SJSA1 (cell line): ENCODE data around the gene MATCAP1. TPM values are rescaled to one million over a fixed set of nuclear protein-coding genes. Genes with fewer than 3 reads are reported as not detected.

Experiments
- DNase-seq, 2 experiments: peaks; one replicate each; pipeline ENCODE4 v3.0.0-alpha.2; 2015 to 2020; ENCODE audit warnings: low spot score in 2 of 2, low read depth in 1 of 2
- H3K27ac ChIP-seq: fragments of 250-450 bp; sonication (Bioruptor Pico); 2 replicates; pipeline ENCODE4 v1.5.1; 2020; ENCODE audit warnings: mild to moderate bottlenecking, moderate library complexity
- H3K27me3 ChIP-seq: fragments of 250-450 bp; sonication (Bioruptor Pico); replicated peaks from 2 replicates; pipeline ENCODE4 v1.5.1; 2020; ENCODE audit warnings: mild to moderate bottlenecking, moderate library complexity
- H3K36me3 ChIP-seq: fragments of 250-450 bp; sonication (Bioruptor Pico); 2 replicates; pipeline ENCODE4 v1.5.1; 2020; ENCODE audit warnings: mild to moderate bottlenecking
- H3K4me1 ChIP-seq: fragments of 250-450 bp; sonication (Bioruptor Pico); replicated peaks from 2 replicates; pipeline ENCODE4 v1.6.1; 2021; ENCODE audit warnings: mild to moderate bottlenecking
- H3K4me3 ChIP-seq: fragments of 250-450 bp; sonication (Bioruptor Pico); 2 replicates; pipeline ENCODE4 v1.5.1; 2020; ENCODE audit warnings: mild to moderate bottlenecking
- H3K9me3 ChIP-seq: fragments of 250-450 bp; sonication (Bioruptor Pico); replicated peaks from 2 replicates; pipeline ENCODE4 v1.5.1; 2020; ENCODE audit warnings: mild to moderate bottlenecking
- total RNA-seq: library from RNA; depleted of rRNA; stranded (reverse); fragments of >200 nt; shearing (Covaris generic); gene quantifications from 2 replicates; pipeline ENCODE4 v1.2.3, GENCODE V29; 2014

The MATCAP1 gene
- total RNA-seq, 1 experiment from 2014 or later, result 11.3 TPM

DNA sequence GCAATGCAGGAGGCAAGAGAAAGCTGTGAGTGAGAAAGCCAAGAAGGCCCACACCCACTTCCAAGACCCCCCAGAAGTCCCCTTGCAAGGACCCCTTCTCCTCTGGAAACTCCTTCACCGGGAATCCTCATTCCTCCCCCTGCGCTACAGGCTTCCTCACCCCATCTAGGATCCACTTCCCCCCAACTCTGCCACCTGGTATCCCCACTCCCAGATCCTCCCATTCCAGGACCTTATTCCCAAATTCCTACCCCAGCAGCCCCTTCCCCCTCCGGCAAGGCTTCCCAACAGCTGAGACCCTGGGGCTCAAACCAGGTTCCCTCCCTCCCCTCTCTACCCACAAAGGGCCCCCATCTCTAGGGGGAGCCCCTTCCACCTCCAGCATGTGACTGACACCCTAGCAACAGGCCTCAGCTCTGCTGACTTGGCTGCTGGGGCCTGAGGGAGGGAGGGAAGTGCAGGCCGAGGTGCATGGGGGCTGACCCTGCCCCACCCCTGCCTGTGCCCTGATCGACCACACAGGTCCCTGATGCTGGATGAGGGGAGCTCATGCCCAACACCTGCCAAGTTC lies 17.1 kb downstream of the MATCAP1 start:
- Histone ChIP-seq H3K27me3 (no peaks in the 10 kb centered on the region), H3K27ac (no peak overlapping the region), H3K9me3 (no peaks in the 10 kb centered on the region), H3K4me1 (peaks cover 19% of the 10 kb centered on the region), H3K4me3 (no peak overlapping the region), H3K36me3 (peaks cover 6% of the 10 kb centered on the region; the same call in 1 of the 2 replicates)
- no peak for DNase-seq

GRCh38 chr16:67166110-67166547 lies 17.6 kb downstream of the MATCAP1 start:
- no peaks in the 10 kb centered on the region for H3K9me3 ChIP-seq
- DNase-seq, result no peak
- no peak overlapping the region for H3K27ac ChIP-seq
- peaks cover 6% of the 10 kb centered on the region; the same call in 1 of the 2 replicates for H3K36me3 ChIP-seq
- no peak overlapping the region for H3K4me3 ChIP-seq
- H3K27me3 ChIP-seq, result no peaks in the 10 kb centered on the region
- H3K4me1 ChIP-seq, result peaks cover 17% of the 10 kb centered on the region

DNA sequence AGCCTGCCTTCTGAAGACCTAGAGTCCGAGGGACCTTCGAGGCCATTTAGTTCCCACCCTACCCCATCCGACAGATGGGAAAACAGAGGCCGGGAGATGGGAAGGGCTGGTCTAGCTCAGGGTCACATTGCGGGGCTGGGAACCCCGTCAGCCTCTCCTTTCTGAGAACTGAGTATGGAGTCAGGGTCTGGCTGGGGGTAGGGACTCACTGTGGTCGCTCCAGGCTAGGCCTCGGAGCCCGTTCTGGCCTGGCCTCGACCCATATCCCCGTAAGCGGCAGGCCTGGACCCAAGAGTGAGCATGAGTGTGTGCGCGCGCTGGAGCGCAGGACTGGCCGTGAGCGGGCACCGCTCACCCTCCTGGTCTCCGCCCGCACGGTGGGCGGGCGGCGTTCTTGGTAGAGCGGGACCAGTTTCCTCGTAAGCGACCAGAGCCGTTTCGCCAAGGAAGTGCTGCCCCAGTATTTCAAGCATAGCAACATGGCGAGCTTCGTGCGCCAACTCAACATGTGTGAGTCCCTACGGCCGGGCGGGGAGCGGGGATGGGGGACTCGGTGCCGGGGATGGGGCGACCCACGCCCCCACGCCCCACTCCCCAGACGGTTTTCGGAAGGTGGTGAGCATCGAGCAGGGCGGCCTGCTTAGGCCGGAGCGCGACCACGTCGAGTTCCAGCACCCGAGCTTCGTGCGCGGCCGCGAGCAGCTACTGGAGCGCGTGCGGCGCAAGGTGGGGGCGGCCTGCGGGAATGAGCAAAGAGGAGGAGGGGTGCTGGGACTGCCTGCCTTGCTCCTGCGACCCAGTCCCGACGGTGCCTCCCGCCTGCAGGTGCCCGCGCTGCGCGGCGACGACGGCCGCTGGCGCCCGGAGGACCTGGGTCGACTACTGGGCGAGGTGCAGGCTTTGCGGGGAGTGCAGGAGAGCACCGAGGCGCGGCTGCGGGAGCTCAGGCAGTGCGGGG lies 18.4 kb downstream of the MATCAP1 start:
- no peak for DNase-seq
- H3K9me3 ChIP-seq, result no peaks in the 10 kb centered on the region

DNA sequence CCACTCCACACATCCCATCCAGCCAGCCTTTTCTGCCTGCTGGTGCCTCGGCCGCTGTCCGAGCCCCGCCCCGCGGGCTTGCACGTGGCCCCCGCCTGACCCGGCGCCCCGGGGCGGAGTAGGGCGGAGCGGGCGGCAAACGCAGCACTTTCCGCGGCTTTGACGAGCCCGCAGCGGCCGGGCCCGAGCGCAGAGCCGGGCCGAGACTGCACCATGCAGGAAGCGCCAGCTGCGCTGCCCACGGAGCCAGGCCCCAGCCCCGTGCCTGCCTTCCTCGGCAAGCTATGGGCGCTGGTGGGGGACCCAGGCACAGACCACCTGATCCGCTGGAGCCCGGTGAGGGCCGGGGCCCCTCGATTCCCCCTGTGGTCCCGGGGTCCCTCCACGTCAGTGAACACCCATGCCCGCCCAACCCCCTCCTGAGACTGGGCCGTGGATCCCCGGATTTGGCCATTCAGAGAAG lies 19.1 kb downstream of the MATCAP1 start, which contains the start of gene HSF4:
Gene HSF4 (plus strand): TSS at position 147 of the 463 bp plus-strand sequence. CDS start 67 bp downstream, at position 214.
- no peak within 1 kb of the TSS for H3K4me3 ChIP-seq
- DNase-seq, result no peak
- peaks cover 14% of the 10 kb centered on the region for H3K4me1 ChIP-seq
- no peaks in the 10 kb centered on the region for H3K27me3 ChIP-seq
- no peaks in the 10 kb centered on the region for H3K9me3 ChIP-seq
- H3K27ac ChIP-seq, result no peak within 1 kb of the TSS
- H3K36me3 ChIP-seq, result peaks cover 7% of the 10 kb centered on the region

More for the DNA sequence above, 18.4 kb downstream of the MATCAP1 start:
- peaks cover 16% of the 10 kb centered on the region for H3K4me1 ChIP-seq
- H3K27ac ChIP-seq, result no peak overlapping the region
- H3K36me3 ChIP-seq, result peaks cover 6% of the 10 kb centered on the region; the same call in 1 of the 2 replicates
- no peak overlapping the region for H3K4me3 ChIP-seq
- no peaks in the 10 kb centered on the region for H3K27me3 ChIP-seq

GRCh38 chr16:67163999-67164558 lies 19.7 kb downstream of the MATCAP1 start:
- Histone ChIP-seq H3K9me3 (no peaks in the 10 kb centered on the region), H3K36me3 (peaks cover 10% of the 10 kb centered on the region), H3K4me1 (peaks cover 12% of the 10 kb centered on the region), H3K27ac (no peak overlapping the region), H3K27me3 (no peaks in the 10 kb centered on the region), H3K4me3 (no peak overlapping the region)
- no peak for DNase-seq

- peaks cover 17% of the 10 kb centered on the region for H3K4me1 ChIP-seq
- H3K27ac ChIP-seq, result no peak overlapping the region
- no peaks in the 10 kb centered on the region for H3K9me3 ChIP-seq
- H3K4me3 ChIP-seq, result no peak overlapping the region
- DNase-seq, result no peak
- H3K27me3 ChIP-seq, result no peaks in the 10 kb centered on the region
- H3K36me3 ChIP-seq, result peaks cover 10% of the 10 kb centered on the region
Measured at GRCh38 chr16:67163164-67163998, 20.4 kb downstream of the MATCAP1 start.

- Histone ChIP-seq H3K9me3 (no peaks in the 10 kb centered on the region), H3K36me3 (peaks cover 10% of the 10 kb centered on the region), H3K27ac (no peak overlapping the region), H3K27me3 (no peaks in the 10 kb centered on the region), H3K4me1 (peaks cover 17% of the 10 kb centered on the region), H3K4me3 (no peak overlapping the region)
- no peak for DNase-seq
Measured at GRCh38 chr16:67162506-67163163, 21.1 kb downstream of the MATCAP1 start.

- no peaks in the 10 kb centered on the region for H3K9me3 ChIP-seq
- peaks cover 10% of the 10 kb centered on the region for H3K36me3 ChIP-seq
- DNase-seq, result no peak
- H3K27me3 ChIP-seq, result no peaks in the 10 kb centered on the region
- no peak overlapping the region for H3K27ac ChIP-seq
- peaks cover 17% of the 10 kb centered on the region for H3K4me1 ChIP-seq
- H3K4me3 ChIP-seq, result no peak overlapping the region
Measured at GRCh38 chr16:67161595-67162058, 22.1 kb downstream of the MATCAP1 start.

- H3K36me3 ChIP-seq, result peaks cover 14% of the 10 kb centered on the region
- no peaks in the 10 kb centered on the region for H3K27me3 ChIP-seq
- H3K9me3 ChIP-seq, result no peaks in the 10 kb centered on the region
- H3K27ac ChIP-seq, result peak overlapping the region; percentile 29
- H3K4me1 ChIP-seq, result peaks cover 24% of the 10 kb centered on the region
- H3K4me3 ChIP-seq, result peak overlapping the region; percentile 70
- DNase-seq, result peak; percentile 52 to 63
Measured at GRCh38 chr16:67158637-67159600, 24.8 kb downstream of the MATCAP1 start.

DNA sequence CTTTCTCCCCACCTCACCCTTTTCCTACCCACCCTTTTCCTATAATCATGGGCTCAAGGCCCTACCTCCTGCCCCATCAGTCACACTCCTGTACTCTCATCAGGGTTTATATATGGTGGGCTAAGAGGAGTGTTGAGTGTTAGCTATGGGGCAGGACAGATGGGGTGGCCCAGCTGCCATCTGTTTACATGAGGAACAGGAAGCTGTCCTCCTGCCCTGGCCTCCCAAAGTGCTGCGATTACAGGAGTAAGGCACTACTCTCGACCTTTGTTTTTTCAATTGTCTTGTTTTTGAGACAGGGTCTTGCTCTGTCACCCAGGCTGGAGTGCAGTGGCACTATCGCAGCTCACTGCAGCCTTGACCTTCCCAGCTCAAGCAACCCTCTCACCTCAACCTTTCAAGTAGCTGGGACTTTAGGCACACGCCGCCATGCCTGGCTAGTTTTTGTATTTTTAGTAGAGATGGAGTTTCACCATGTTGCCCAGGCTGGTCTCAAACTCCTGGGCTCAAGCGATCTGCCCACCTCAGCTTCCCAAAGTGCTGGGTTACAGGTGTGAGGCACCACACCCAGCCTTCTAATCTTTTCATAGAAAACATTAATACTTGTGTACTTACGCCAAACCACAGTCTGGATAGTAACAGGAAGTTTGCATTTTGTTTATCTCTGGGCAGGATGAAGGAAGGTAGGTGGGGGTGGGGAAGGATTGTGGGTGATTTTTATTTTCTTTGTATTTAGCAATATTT lies 25.7 kb downstream of the MATCAP1 start:
- DNase-seq, result no peak
- H3K27me3 ChIP-seq, result no peaks in the 10 kb centered on the region
- no peaks in the 10 kb centered on the region for H3K9me3 ChIP-seq
- H3K36me3 ChIP-seq, result peaks cover 11% of the 10 kb centered on the region
- H3K4me1 ChIP-seq, result peaks cover 24% of the 10 kb centered on the region
- H3K27ac ChIP-seq, result no peak overlapping the region
- no peak overlapping the region for H3K4me3 ChIP-seq

DNA sequence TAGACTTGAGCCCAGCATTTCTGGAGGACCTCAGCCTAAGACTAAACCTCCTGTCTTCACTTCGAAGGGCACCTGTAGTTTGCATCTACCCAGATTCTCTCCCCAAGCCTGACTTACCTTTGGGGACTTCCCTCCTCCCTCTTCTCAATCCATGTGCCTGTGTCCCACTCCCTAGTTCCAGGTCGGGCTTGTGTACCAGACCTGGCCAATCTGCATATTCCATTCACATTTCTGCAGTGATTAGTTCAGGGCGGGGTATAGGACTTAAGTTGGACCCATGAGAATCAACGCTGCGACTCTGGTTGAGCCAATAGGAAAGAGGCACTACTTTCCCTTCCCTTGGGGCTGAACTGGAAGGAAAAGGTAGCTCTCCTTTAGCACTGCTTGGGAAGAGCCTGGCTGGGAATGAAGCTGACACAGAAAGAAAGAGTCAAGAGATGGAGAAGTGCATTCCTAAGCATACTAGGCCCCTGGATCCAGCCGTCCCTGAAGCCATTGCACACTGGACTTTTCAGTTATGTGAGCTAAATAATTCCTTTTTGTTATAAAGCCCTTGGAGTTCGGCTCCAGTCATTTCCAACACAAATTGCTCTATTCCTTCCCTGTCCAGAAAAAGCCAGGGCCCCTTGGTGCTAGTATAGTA lies 26.5 kb downstream of the MATCAP1 start:
- no peaks in the 10 kb centered on the region for H3K27me3 ChIP-seq
- H3K4me3 ChIP-seq, result no peak overlapping the region
- no peaks in the 10 kb centered on the region for H3K9me3 ChIP-seq
- peaks cover 24% of the 10 kb centered on the region for H3K4me1 ChIP-seq
- H3K27ac ChIP-seq, result no peak overlapping the region
- DNase-seq, result no peak
- peaks cover 7% of the 10 kb centered on the region; the same call in 1 of the 2 replicates for H3K36me3 ChIP-seq
